HEK293T (cell line): ENCODE data around the gene PPP1R26.
"Not testable (repeated sequence)": the region's sequence is repeated elsewhere in the genome, so short reads cannot be mapped to it uniquely, and the experiment has no call there.

Experiments used
- CTCF ChIA-PET: fragments of 350-600 bp; formaldehyde crosslinking; extraction: SDS; loops from one replicate; lab custom pipeline; 2021; ENCODE audit warnings: antibody characterized with exemption, inconsistent platforms; lab: Yijun Ruan, JAX
- POLR2A ChIA-PET: fragments of 350-600 bp; formaldehyde crosslinking; extraction: SDS; loops from one replicate; lab custom pipeline; 2020; ENCODE audit warnings: antibody characterized with exemption, inconsistent platforms; lab: Yijun Ruan, JAX
- DNase-seq: peaks from one replicate; pipeline ENCODE4 v3.0.0; 2012; ENCODE audit warnings: mixed read lengths; ENCODE audit errors: extremely low spot score
- ARNT ChIP-seq: fragments of 450-650 bp; IDR thresholded peaks from 2 replicates; pipeline ENCODE4 v1.6.1; 2017; ENCODE audit warnings: mild to moderate bottlenecking
- BHLHE40 ChIP-seq: fragments of 450-650 bp; IDR thresholded peaks from 2 replicates; pipeline ENCODE4 v1.6.1; 2016; ENCODE audit warnings: mild to moderate bottlenecking, moderate library complexity, borderline replicate concordance
- CTBP1 ChIP-seq: fragments of 450-650 bp; IDR thresholded peaks from 2 replicates; pipeline ENCODE4 v1.6.1; 2016; ENCODE audit warnings: borderline replicate concordance
- ELF4 ChIP-seq: fragments of 450-650 bp; IDR thresholded peaks from 2 replicates; pipeline ENCODE4 v1.6.1; 2017; ENCODE audit warnings: antibody characterized with exemption
- FOXA1 ChIP-seq: fragments of 450-650 bp; IDR thresholded peaks from 2 replicates; pipeline ENCODE4 v1.6.1; 2016; ENCODE audit warnings: mild to moderate bottlenecking
- FOXK2 ChIP-seq: fragments of 450-650 bp; IDR thresholded peaks from 2 replicates; pipeline ENCODE4 v1.6.1; 2016; ENCODE audit warnings: mild to moderate bottlenecking
- FOXM1 ChIP-seq: fragments of 450-650 bp; IDR thresholded peaks from 2 replicates; pipeline ENCODE4 v1.6.1; 2017; ENCODE audit warnings: mild to moderate bottlenecking, borderline replicate concordance
- HDGF ChIP-seq: fragments of 450-650 bp; IDR thresholded peaks from 2 replicates; pipeline ENCODE4 v1.6.1; 2017; ENCODE audit warnings: antibody characterized with exemption, borderline replicate concordance
- L3MBTL2 ChIP-seq: fragments of 450-650 bp; conservative IDR thresholded peaks from 2 replicates; pipeline ENCODE4 v1.6.1; 2016; ENCODE audit warnings: mild to moderate bottlenecking
- LEF1 ChIP-seq: fragments of 450-650 bp; IDR thresholded peaks from 2 replicates; pipeline ENCODE4 v1.6.1; 2017; ENCODE audit warnings: mild to moderate bottlenecking, borderline replicate concordance
- NFRKB ChIP-seq: fragments of 450-650 bp; IDR thresholded peaks from 2 replicates; pipeline ENCODE4 v1.6.1; 2016; ENCODE audit warnings: mild to moderate bottlenecking, moderate library complexity
- SP1 ChIP-seq: fragments of 450-650 bp; IDR thresholded peaks from 2 replicates; pipeline ENCODE4 v1.6.1; 2017
- SUZ12 ChIP-seq: fragments of 450-650 bp; IDR thresholded peaks from 2 replicates; pipeline ENCODE4 v1.6.1; 2016; ENCODE audit warnings: mild to moderate bottlenecking
- TARDBP ChIP-seq: fragments of 450-650 bp; IDR thresholded peaks from 2 replicates; pipeline ENCODE4 v1.6.1; 2016
- ZNF384 ChIP-seq: fragments of 450-650 bp; IDR thresholded peaks from 2 replicates; pipeline ENCODE4 v1.6.1; 2016
- TF ChIP-seq, protein P1 (sequence below): fragments of 450-650 bp; IDR thresholded peaks from 2 replicates; pipeline ENCODE4 v1.6.1; 2016

PPP1R26 gene

DNA sequence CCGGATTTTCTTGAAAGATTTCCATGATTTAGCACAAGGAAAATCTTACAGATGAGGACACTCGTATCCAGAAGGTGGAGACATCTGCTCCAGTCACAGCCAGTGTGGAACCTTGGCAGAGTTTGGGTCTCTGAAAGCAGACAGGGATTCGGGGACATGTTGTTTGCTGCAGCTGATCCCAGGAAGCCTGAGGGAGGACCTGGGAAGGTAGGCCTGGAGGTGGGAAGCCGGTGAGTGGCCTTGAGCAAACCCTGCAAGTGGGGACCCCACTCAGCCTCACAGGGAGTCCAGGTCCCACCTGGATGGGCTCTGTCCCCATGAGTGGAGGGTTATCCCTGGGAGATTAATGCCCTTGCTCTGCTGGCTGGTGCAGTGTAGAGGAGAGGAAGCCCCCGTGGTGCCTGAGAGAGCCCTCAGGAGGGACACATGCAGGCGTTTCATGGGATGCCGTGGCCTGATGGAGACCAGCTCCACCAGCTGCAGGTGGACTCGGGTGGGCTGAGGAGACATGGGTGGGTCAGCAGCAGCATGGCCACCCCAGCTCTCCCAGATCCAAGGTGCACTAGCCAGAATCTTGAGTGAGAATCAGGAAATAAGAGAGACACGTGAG lies 28.7 kb downstream of the PPP1R26 start:
- ChIA-PET CTCF (no interaction called here), POLR2A (no interaction called here)

DNA sequence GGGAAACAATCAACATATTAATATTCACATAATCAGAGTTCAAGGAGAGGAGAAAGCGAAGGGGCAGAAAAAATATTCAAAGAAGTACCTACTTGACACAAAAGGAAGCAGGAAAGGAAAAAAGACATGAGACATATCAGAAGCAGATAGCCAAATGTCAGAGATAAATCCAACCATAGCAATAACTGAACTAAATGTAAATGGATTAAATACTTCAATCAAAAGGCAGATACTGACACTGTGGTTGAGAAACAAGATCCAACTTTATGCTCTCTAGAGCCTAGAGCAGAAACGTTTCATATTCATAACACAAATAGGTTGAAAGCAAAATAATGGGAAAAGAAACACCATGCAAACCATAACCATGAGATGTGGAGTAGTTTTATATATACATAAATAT lies 29.9 kb downstream of the PPP1R26 start:
- TF ChIP-seq NFRKB (no peak), BHLHE40 (no peak), SP1 (no peak), SUZ12 (no peak), FOXA1 (no peak), L3MBTL2 (no peak), ARNT (no peak), FOXM1 (no peak)
- TF ChIP-seq, protein P1, sequence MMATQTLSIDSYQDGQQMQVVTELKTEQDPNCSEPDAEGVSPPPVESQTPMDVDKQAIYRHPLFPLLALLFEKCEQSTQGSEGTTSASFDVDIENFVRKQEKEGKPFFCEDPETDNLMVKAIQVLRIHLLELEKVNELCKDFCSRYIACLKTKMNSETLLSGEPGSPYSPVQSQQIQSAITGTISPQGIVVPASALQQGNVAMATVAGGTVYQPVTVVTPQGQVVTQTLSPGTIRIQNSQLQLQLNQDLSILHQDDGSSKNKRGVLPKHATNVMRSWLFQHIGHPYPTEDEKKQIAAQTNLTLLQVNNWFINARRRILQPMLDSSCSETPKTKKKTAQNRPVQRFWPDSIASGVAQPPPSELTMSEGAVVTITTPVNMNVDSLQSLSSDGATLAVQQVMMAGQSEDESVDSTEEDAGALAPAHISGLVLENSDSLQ = no peak
- ChIA-PET POLR2A (no interaction called here), CTCF (no interaction called here)
- no peak for DNase-seq

More for the DNA sequence above, 28.7 kb downstream of the PPP1R26 start:
- no peak for DNase-seq
- TF ChIP-seq NFRKB = no peak
- TF ChIP-seq ELF4 = no peak
- TF ChIP-seq FOXK2 = no peak
- TF ChIP-seq SUZ12 = no peak
- TF ChIP-seq, protein P1 = no peak
- no peak for TF ChIP-seq ZNF384
- no peak for TF ChIP-seq L3MBTL2
- no peak for TF ChIP-seq TARDBP
- TF ChIP-seq ARNT = no peak
- no peak for TF ChIP-seq SP1
- TF ChIP-seq FOXA1 = no peak
- TF ChIP-seq CTBP1 = no peak
- no peak for TF ChIP-seq LEF1
- no peak for TF ChIP-seq BHLHE40
- no peak for TF ChIP-seq HDGF
- TF ChIP-seq FOXM1 = no peak

DNA sequence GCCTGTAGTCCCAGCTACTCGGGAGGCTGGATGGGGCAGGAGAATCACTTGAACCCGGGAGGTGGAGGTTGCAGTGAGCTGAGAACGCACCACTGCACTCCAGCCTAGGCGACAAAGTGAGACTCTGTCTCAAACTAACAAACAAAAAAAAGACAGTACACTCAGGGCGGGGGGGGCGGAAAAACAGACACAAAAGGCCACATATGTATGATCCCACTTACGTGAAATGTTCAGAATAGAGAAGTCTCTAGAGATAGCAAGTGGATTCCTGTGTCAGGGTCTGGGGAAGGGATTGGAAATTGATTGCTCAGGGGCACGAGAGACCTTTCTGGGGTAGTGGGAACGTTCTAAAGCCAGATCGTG lies 32.6 kb downstream of the PPP1R26 start:
- DNase-seq = no peak
- POLR2A ChIA-PET = no interaction called here
- TF ChIP-seq, protein P1 = no peak
- TF ChIP-seq L3MBTL2 = no peak
- TF ChIP-seq FOXA1 = no peak
- CTCF ChIA-PET = no interaction called here

DNA sequence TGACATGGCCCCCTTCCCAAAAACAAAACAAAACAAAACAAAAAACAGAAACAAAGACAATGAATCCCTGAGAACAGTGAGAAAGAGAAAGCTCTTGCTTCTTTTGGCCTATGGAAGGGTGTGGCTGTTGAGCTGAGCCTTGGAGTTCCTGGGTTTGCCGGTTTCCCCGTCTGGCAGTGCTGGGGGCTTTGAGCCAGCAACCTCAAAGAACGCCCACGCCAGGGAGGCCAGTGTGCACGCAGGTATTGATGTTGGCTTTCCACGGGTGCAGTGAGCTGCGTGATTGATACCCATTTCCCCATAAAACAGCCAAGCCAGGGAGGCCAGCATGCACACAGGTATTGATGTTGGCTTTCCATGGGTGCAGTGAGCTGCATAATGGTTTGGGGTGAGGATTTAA lies 33.3 kb downstream of the PPP1R26 start:
- no peak for DNase-seq
- CTCF ChIA-PET = no interaction called here
- TF ChIP-seq CTBP1 (no peak), BHLHE40 (no peak), ZNF384 (no peak), LEF1 (no peak)

DNA sequence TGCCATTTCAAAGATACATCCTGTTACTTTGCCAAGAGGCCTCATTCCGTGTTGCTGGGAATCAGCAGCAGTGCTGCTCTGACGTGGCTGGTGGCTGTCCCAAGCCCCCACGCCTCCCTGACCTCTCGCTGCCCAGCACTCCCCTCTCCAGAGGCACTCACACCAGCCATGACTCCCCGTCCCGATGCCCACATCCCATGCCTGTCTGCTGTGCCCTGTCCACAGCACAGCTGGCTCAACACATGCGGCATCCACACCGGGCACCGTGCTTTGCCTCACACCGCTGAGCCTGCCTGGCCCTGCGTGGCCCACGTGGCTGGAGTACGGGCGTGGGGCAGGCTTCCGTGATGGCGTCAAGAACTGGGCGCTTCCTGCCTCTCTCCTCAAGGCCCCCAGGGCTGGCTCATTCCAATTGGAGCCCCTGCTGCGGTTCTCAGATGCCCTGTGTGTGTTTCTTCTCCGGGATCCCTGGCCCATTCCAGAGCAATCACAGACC lies 33.8 kb downstream of the PPP1R26 start:
- ChIA-PET CTCF (no interaction called here), POLR2A (no interaction called here)
- DNase-seq = no peak
- no peak for TF ChIP-seq NFRKB
- no peak for TF ChIP-seq LEF1
- no peak for TF ChIP-seq HDGF
- no peak for TF ChIP-seq CTBP1
- no peak for TF ChIP-seq ZNF384
- no peak for TF ChIP-seq L3MBTL2
- no peak for TF ChIP-seq TARDBP

More for the DNA sequence above, 33.3 kb downstream of the PPP1R26 start:
- POLR2A ChIA-PET = no interaction called here

DNA sequence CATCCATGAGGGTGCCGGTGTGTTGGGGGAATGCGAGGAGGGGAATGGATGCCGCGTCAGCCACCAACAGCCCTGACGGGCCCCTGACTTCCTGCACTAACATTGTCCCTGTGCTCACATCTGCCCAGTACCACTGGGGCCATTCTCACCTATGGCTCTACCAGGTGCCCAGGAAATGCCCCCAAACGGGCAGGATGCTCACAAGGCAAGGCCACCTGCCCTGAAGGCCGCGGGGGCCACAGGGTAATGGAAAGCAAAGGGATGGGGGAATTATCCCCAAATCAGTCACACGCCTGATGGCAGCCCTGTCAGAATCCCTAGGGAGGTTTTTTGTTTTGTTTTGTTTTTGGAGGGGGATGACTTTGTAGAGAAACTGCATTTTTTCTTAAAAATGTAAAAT lies 34.3 kb downstream of the PPP1R26 start:
- CTCF ChIA-PET, POLR2A ChIA-PET, DNase-seq: not testable (repeated sequence)

DNA sequence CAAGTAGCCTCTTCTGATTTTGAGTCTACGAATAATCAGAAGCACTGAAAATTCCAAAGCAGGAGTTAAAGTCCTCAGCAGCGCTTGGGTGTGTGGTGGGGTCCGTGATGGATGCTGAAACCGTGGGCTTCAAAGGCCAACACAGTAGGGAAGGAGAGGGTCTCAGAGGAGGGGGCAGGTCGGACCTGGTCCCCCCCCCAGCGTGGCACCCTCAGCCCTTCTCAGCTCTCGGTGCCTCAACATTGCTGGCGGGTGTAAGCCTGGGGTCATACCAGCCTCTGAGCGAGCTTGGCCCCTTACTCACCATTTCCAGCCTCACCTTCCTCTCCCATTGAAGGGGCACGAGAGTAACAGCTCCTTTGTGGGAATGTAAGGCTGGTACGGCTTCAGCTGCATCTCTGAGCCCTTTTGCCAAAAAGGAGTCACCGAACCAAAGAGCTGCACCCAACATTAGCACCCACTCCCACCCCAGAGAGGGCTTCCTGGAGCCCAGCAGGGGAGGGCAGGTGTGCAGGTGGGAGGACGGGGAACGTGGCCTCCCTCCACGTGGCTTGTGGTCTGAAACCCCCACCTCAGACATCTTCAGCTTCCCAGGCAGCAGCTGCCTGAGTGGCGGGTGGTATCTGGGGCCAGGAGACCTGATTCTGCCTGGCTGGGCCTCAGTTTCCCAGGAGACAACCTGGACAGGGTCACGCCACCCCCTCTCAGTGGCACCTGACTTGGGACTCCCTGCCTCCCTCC lies 34.9 kb downstream of the PPP1R26 start:
- no peak for DNase-seq
- ChIA-PET POLR2A (no interaction called here), CTCF (no interaction called here)
- TF ChIP-seq FOXM1 (no peak), HDGF (no peak), NFRKB (no peak), ELF4 (no peak), CTBP1 (no peak), SUZ12 (no peak), TARDBP (no peak), L3MBTL2 (no peak)
- TF ChIP-seq, protein P1 = no peak
